Keratinocyte (primary cell): ENCODE data around the gene STKLD1. TPM values are rescaled to one million over a fixed set of nuclear protein-coding genes. Genes with fewer than 3 reads are reported as not detected.

Experiments
- DNase-seq: peaks from one replicate; pipeline ENCODE4 v3.0.0-alpha.2; 2011; ENCODE audit warnings: low read depth, missing footprints, low spot score
- FAIRE-seq: peaks from 2 replicates; lab custom pipeline; 2011; peaks lifted over from hg19 to GRCh38; lab: Jason Lieb, UNC
- H2AFZ ChIP-seq: 2 replicates; pipeline ENCODE4 v1.6.0; 2012; ENCODE audit warnings: low read length, control low read depth, inconsistent platforms; ENCODE audit not compliant: control insufficient read depth
- H3K27ac ChIP-seq: 2 replicates; pipeline ENCODE4 v1.5.1; 2011; ENCODE audit warnings: low read length; ENCODE audit not compliant: control insufficient read depth, insufficient read depth
- H3K27me3 ChIP-seq: 3 replicates; pipeline ENCODE4 v1.6.0; 2011; ENCODE audit warnings: low read length; ENCODE audit not compliant: control insufficient read depth, insufficient read depth; ENCODE audit errors: extremely low read depth
- H3K36me3 ChIP-seq, 2 experiments: 2 replicates in 1 of 2; 3 replicates in 1 of 2; pipeline ENCODE4 v1.5.1; 2011; ENCODE audit warnings: low read length in 2 of 2, mild to moderate bottlenecking in 1 of 2; ENCODE audit not compliant: control insufficient read depth in 2 of 2, insufficient read depth in 2 of 2; ENCODE audit errors: extremely low read depth in 1 of 2
- H3K4me1 ChIP-seq: 3 replicates; pipeline ENCODE4 v1.5.1; 2011; ENCODE audit warnings: low read length; ENCODE audit not compliant: control insufficient read depth, insufficient read depth; ENCODE audit errors: extremely low read depth
- H3K4me2 ChIP-seq: 3 replicates; pipeline ENCODE4 v1.6.0; 2011; ENCODE audit warnings: low read depth, low read length; ENCODE audit not compliant: control insufficient read depth, insufficient read depth; ENCODE audit errors: extremely low read depth
- H3K4me3 ChIP-seq, 3 experiments: fragments of 200-600 bp in 1 of 3; sonication (generic) in 1 of 3; 2 replicates in 2 of 3; 3 replicates in 1 of 3; pipeline ENCODE4 v1.5.1; 2011 to 2016; ENCODE audit warnings: low read length in 3 of 3, mild to moderate bottlenecking in 3 of 3, control low read depth in 2 of 3, inconsistent platforms in 1 of 3, low read depth in 1 of 3, mixed read lengths in 1 of 3, mixed run types in 1 of 3, moderate library complexity in 1 of 3; ENCODE audit not compliant: control insufficient read depth in 2 of 3, insufficient read depth in 2 of 3; ENCODE audit errors: extremely low read depth in 1 of 3
- H3K79me2 ChIP-seq: 2 replicates; pipeline ENCODE4 v1.6.0; 2012; ENCODE audit warnings: low read length; ENCODE audit not compliant: control insufficient read depth, insufficient read depth
- H3K9ac ChIP-seq: 3 replicates; pipeline ENCODE4 v1.6.0; 2011; ENCODE audit warnings: low read length; ENCODE audit not compliant: control insufficient read depth, insufficient read depth; ENCODE audit errors: extremely low read depth
- H3K9me1 ChIP-seq: 3 replicates; pipeline ENCODE4 v1.6.0; 2011; ENCODE audit warnings: low read length; ENCODE audit not compliant: control insufficient read depth, insufficient read depth; ENCODE audit errors: extremely low read depth
- H3K9me3 ChIP-seq: 2 replicates; pipeline ENCODE4 v1.5.1; 2012; ENCODE audit warnings: low read depth, low read length; ENCODE audit not compliant: control insufficient read depth
- H4K20me1 ChIP-seq: 3 replicates; pipeline ENCODE4 v1.6.0; 2011; ENCODE audit warnings: low read length; ENCODE audit not compliant: control insufficient read depth, insufficient read depth; ENCODE audit errors: extremely low read depth
- EZH2 ChIP-seq: IDR thresholded peaks from one replicate; pipeline ENCODE4 v1.6.1; 2012; ENCODE audit warnings: inconsistent platforms, mild to moderate bottlenecking, low read length, moderate library complexity
- dilution Hi-C: fragments of 300-500 bp; cut with MboI; formaldehyde crosslinking; loops from one replicate; pipeline ENCODE4 v1.7.0; 2020; ENCODE audit warnings: low sequenced_read_pairs; ENCODE audit not compliant: extremely low pct_ligation_motif_present
- polyA plus RNA-seq, 5 experiments: library from polyadenylated mRNA; depleted of rRNA in 3 of 5; stranded (reverse) in 3 of 5; stranded (forward) in 1 of 5; unstranded in 1 of 5; fragments of >200 nt; gene quantifications; 1 replicate in 1 of 5; 2 replicates in 3 of 5; 3 replicates in 1 of 5; pipeline versions ENCODE4 v1.2.1 to v1.2.3, GENCODE V29; 2011 to 2012; ENCODE audit warnings: missing spikeins in 2 of 5, low read depth in 1 of 5, low replicate concordance in 1 of 5
- TF ChIP-seq, protein P1 (sequence below), 3 experiments: IDR thresholded peaks in 1 of 3; conservative IDR thresholded peaks in 1 of 3; optimal IDR thresholded peaks in 1 of 3; 2 replicates in 2 of 3; 3 replicates in 1 of 3; pipeline versions ENCODE3 to v1.5.1; 2011; ENCODE audit warnings: low read length in 3 of 3, mild to moderate bottlenecking in 3 of 3, moderate library complexity in 2 of 3, control low read depth in 1 of 3, inconsistent platforms in 1 of 3; ENCODE audit not compliant: insufficient read depth in 2 of 3; ENCODE audit errors: extremely low read depth in 1 of 3

STKLD1 gene
- polyA plus RNA-seq, 1 donor (not counting 4 experiments of a cell fraction or from before 2014, with no cell fraction given) = 0.77 TPM

DNA sequence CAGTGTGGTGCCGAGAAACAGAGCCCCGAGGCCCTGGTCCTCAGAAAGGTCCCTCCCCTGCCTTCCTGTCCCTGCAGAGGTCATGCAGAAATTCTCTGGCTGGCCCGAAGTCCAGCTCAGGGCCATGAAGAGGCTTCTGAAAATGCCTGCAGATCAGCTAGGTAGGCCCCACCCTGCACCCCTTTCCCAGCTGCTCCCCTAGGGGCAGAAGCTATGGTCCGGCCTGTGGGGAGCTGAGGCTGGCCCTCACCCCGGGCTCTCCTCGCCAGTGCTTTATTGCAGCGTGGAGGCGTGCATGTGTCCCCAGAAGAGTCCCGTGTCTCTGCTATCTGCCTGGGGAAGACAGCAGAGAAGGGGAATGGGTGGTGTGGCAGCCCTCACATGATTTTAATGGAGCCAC is 21.7 kb downstream of the STKLD1 start:
- no peak overlapping the region for H2AFZ ChIP-seq

DNA sequence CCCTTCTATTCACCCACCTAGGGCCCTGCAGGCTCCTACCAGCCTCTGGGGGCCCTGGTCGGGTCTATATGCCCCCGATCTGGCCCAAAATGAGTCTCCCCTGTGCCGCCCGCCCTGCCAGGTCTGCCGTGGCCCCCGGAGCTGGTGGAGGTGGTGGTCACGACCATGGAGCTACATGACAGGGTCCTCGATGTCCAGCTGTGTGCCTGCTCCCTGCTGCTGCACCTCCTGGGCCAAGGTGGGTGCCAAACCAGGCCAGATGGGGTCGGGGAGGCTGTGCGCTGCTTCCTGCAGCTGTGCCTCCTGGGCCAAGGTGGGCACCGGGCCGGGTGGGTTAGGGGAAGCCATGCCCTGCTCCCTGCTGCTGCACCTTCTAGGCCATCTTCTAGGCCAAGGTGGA is 24.1 kb downstream of the STKLD1 start:
- Histone ChIP-seq H3K9me1 (no peaks in the 10 kb centered on the region), H2AFZ (no peak overlapping the region), H4K20me1 (peaks cover 4% of the 10 kb centered on the region), H3K9ac (no peak overlapping the region), H3K4me3 (no peak overlapping the region), H3K4me2 (no peak overlapping the region), H3K79me2 (no peaks in the 10 kb centered on the region), H3K4me1 (no peaks in the 10 kb centered on the region), H3K27ac (no peak overlapping the region), H3K36me3 (peaks cover 0 to 8% of the 10 kb centered on the region in 2 experiments), H3K9me3 (no peaks in the 10 kb centered on the region), H3K27me3 (peaks cover 6% of the 10 kb centered on the region)
- FAIRE-seq (no peak), DNase-seq (no peak)
- TF ChIP-seq, protein P1, sequence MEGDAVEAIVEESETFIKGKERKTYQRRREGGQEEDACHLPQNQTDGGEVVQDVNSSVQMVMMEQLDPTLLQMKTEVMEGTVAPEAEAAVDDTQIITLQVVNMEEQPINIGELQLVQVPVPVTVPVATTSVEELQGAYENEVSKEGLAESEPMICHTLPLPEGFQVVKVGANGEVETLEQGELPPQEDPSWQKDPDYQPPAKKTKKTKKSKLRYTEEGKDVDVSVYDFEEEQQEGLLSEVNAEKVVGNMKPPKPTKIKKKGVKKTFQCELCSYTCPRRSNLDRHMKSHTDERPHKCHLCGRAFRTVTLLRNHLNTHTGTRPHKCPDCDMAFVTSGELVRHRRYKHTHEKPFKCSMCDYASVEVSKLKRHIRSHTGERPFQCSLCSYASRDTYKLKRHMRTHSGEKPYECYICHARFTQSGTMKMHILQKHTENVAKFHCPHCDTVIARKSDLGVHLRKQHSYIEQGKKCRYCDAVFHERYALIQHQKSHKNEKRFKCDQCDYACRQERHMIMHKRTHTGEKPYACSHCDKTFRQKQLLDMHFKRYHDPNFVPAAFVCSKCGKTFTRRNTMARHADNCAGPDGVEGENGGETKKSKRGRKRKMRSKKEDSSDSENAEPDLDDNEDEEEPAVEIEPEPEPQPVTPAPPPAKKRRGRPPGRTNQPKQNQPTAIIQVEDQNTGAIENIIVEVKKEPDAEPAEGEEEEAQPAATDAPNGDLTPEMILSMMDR (optimal IDR thresholded peaks at IDR 0.05 in 1 of 3, IDR thresholded peaks at IDR 0.05 in 1 of 3, conservative IDR thresholded peaks at IDR 0.05 in 1 of 3; ENCODE audit: extremely low read depth in 1 of 3, insufficient read depth in 2 of 3, low read length in 3 of 3) = no peak
- TF ChIP-seq EZH2 = no peak
- dilution Hi-C loops = no loop called here

More for the DNA sequence above, 21.7 kb downstream of the STKLD1 start:
- Histone ChIP-seq H3K36me3 (no peaks in the 10 kb centered on the region), H3K9ac (no peak overlapping the region), H3K27me3 (peaks cover 15% of the 10 kb centered on the region), H3K27ac (no peak overlapping the region), H3K9me1 (no peaks in the 10 kb centered on the region), H3K9me3 (no peaks in the 10 kb centered on the region), H3K4me3 (no peak overlapping the region), H4K20me1 (no peaks in the 10 kb centered on the region), H3K4me2 (no peak overlapping the region), H3K4me1 (no peaks in the 10 kb centered on the region), H3K79me2 (no peaks in the 10 kb centered on the region)
- dilution Hi-C loops = no loop called here
- DNase-seq = no peak
- TF ChIP-seq EZH2 = no peak
- TF ChIP-seq, protein P1 (optimal IDR thresholded peaks at IDR 0.05 in 1 of 3, IDR thresholded peaks at IDR 0.05 in 1 of 3, conservative IDR thresholded peaks at IDR 0.05 in 1 of 3; ENCODE audit: extremely low read depth in 1 of 3, insufficient read depth in 2 of 3, low read length in 3 of 3) = no peak
- no peak for FAIRE-seq
